ENCODE results near the gene INTS15.

DNA sequence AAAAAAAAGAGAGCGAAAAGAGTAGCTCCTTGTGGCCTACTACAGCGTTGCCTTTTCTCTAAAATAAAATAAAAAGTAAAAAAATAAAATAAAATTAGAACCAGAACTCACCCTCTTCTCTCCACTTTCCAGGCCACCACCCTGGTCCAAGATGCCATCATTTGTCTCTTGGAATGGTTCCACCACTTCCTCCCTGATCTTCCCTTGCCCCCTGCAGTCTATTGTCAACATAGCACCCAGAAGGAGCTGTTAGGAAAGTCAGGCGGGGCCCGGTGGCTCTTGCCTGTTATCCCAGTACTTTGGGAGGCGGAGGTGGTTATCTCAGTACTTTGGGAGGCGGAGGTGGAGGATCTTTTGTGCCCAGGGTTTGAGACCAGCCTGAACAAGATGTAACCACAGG lies 31.0 kb upstream of the INTS15 start:
- TF ChIP-seq, protein P1, sequence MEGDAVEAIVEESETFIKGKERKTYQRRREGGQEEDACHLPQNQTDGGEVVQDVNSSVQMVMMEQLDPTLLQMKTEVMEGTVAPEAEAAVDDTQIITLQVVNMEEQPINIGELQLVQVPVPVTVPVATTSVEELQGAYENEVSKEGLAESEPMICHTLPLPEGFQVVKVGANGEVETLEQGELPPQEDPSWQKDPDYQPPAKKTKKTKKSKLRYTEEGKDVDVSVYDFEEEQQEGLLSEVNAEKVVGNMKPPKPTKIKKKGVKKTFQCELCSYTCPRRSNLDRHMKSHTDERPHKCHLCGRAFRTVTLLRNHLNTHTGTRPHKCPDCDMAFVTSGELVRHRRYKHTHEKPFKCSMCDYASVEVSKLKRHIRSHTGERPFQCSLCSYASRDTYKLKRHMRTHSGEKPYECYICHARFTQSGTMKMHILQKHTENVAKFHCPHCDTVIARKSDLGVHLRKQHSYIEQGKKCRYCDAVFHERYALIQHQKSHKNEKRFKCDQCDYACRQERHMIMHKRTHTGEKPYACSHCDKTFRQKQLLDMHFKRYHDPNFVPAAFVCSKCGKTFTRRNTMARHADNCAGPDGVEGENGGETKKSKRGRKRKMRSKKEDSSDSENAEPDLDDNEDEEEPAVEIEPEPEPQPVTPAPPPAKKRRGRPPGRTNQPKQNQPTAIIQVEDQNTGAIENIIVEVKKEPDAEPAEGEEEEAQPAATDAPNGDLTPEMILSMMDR (conservative IDR thresholded peaks at IDR 0.05; ENCODE audit: low read length) = peak; percentile 35; the same call in 1 of the 2 replicates
- TF ChIP-seq EZH2phosphoT487 (IDR thresholded peaks at IDR 0.05; ENCODE audit: borderline replicate concordance, low read depth, low read length) = no peak
